HG03432 (cell line): ENCODE data around the gene SPNS3.

Experiments
- ATAC-seq: cut with Tn5 transposase; IDR thresholded peaks from one replicate; pipeline ENCODE4 v1.9.1; 2021; ENCODE audit warnings: mild to moderate bottlenecking, moderate library complexity; ENCODE audit not compliant: unreplicated experiment

SPNS3 gene

GRCh38 chr17:4525691-4526397 is 92.1 kb downstream of the SPNS3 start:
- no peak for ATAC-seq

GRCh38 chr17:4527134-4527533 is 93.4 kb downstream of the SPNS3 start:
- no peak for ATAC-seq

GRCh38 chr17:4527566-4528125 is 93.9 kb downstream of the SPNS3 start:
- no peak for ATAC-seq

DNA sequence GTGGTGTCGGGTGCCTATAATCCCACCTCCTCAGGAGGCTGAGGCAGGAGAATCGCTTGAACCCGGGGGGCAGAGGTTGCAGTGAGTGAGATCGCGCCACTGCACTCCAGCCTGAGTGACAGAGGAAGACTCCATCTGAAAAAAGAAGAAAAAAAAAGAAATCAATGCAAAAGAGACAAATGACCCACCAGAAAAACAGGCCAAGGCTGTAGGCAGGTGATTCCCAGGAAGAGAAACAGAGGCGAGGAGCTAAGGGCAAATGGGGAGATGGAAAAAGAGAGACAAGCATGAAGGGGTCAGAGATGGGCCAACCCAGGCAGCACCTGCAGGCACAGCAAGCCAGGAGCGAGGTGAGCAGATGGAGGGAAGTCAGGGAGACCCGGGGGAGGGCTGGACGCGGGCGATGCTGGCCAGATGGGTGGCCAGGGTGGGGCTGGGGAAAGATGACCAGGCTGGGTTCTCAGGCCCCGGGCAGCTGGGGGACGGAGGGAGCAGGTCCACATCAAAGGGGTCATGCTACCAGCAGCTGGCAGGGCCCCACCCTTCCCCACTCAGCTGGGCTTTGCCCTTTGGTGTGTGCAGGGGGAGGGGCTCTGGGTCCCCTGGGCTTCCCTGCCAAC is 95.9 kb downstream of the SPNS3 start:
- ATAC-seq, result no peak

DNA sequence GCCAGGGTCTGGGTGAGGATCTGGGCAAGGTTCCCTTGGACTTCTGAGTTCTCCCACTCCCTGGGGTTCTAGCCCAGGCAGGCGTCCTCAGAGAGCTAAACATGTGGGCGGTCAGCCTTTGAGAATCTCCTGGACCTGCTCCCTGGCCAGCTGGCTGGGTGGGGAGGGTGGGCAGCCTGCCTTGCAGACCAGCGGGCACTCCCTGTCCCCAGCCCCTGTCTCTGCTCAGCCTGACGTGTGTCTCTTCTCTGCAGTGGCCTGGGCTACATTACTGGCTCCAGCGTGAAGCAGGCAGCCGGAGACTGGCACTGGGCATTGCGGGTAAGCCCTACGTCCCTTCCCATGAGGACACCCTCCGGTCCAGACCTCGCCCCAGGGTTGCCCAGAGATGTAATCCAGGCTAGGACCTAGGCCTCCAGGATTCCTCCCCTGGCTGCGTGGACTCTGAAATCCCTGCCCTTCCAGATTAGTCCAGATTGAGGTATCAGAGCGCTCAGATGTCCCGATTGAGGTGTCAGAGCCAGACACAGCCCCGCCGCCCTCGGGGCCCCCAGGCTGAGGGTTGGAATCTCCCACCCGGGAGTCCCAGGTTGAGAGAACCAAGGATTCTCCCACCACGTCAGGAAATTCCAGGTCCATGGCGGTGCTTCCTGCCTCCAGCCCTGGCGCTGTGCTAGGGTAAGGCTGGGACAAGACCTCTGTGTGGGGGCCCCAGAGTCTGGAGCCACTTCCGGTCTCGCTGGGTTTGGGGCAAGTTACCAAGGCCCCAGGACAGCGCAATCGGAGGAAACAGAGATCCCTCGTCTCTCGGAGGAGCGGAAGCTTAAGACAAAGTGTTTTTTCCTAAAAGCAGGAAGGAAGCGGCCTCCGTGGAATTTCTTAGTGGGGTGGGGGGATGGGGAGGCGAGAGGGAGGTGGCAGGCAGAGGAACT is 97.3 kb downstream of the SPNS3 start:
- no peak for ATAC-seq

DNA sequence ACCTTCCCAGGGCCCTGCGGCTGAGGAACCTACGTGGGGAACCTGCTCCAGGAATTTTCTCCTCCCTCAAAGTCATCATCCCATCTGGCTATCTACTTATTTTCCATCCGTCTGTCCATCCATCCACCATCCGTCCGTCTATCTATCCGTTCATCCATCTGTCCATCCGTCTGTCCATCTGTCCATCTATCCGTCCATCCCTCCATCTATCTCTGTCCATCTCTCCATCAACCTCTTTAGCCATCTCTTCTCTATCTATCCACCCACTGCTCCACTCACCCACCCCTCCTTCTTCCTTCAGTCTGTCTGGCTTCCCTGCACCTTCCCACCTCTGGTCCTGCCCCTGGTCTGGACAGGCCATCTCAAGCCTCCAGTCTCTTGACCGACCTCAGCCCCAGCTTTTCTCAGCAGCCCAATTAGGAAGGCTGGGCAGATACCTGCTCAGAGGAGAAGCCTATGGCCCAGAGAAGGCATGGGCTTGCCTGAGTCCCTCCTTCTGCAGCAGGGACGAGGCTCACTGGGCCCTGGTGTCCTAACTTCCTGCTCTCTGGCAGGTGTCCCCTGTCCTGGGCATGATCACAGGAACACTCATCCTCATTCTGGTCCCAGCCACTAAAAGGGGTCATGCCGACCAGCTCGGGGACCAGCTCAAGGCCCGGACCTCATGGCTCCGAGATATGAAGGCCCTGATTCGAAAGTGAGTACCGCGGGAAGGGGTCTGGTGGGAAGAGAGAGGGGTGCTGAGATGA is 98.4 kb downstream of the SPNS3 start:
- ATAC-seq, result no peak

DNA sequence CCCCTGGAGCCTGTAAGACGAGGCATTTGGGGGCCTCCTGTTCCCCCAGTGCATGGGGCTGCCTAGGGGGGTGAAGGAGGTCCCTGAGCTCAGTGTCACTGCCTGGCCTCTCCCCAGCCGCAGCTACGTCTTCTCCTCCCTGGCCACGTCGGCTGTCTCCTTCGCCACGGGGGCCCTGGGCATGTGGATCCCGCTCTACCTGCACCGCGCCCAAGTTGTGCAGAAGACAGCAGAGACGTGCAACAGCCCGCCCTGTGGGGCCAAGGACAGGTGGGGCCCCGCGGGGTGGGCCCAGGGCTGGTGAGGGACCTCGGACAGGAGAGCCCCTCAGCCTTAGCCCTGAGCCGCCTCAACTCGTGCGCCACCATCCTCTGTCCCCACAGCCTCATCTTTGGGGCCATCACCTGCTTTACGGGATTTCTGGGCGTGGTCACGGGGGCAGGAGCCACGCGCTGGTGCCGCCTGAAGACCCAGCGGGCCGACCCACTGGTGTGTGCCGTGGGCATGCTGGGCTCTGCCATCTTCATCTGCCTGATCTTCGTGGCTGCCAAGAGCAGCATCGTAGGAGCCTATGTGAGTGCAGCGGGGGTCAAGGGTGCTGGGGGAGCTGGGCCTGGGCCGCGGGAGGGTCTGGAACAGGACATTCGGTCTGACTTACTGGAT is 99.3 kb downstream of the SPNS3 start:
- no peak for ATAC-seq

DNA sequence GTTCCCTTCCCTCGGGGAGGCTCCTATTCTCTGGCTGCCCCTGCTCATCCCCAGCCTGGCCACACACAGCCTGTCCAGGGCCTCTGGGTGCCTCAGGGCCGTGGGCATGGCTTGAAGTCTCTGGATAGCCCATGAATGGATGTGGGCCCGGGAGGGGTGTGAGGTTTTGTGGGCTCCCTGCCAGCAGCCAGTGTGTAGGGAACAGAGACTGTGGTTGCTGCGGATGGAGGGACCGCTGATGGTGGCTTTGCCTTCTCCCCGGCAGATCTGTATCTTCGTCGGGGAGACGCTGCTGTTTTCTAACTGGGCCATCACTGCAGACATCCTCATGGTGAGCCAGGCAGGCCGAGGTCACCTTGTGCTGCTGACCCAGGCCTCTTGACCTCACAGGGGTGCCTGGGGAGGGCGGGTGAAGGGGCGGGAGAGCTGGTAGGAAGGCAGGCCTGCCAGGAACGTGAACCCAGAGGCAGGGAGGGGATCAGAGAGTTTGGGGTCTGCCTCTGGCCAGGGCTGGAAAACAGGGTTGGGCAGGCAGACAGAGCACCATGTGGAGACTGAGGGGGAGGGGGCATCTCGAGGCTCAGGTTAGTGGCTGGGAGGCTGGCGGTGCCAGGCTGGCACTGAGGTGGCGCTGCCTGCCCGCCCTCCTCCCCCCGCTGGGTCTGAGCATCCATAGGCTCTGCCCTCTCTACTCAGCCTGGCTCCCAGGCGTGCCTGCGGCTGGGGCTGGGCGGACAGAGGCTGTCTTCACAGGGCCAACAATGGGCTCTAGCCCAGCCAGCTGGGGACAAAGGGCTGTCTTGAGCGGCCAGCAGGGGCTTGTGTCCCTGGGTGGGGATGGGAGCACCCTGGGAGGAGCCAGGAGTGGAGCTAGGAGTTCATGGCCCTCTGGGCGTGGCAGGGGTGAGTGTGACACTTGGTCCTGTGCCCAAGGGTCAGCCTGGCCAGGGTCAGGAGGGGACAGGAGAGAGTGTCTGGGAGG is 100.1 kb downstream of the SPNS3 start:
- ATAC-seq, result no peak

DNA sequence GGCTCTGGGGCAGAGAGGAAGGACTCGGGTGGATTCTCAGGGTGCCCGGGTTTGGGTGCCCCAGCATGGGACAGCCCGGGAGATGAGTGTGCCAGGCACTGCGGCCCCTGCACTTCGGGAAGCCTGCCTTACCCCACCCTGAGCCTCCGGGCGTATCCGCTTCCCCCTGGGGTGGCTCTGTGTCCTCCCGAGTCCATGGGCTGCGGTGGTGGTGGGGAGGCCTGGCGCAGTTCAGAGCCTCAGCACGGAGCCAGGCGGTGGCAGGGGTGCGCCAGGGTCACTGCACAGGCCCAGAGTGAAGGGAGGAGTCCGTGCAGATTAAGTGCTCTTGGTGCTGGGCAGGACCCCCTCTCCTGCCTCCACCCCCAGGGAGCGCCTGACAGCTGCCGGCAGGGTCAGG is 100.8 kb downstream of the SPNS3 start:
- no peak for ATAC-seq

- ATAC-seq, result no peak
Observed at GRCh38 chr17:4534928-4535666, 101.4 kb downstream of the SPNS3 start.

GRCh38 chr17:4535667-4536258 is 102.0 kb downstream of the SPNS3 start:
- no peak for ATAC-seq

DNA sequence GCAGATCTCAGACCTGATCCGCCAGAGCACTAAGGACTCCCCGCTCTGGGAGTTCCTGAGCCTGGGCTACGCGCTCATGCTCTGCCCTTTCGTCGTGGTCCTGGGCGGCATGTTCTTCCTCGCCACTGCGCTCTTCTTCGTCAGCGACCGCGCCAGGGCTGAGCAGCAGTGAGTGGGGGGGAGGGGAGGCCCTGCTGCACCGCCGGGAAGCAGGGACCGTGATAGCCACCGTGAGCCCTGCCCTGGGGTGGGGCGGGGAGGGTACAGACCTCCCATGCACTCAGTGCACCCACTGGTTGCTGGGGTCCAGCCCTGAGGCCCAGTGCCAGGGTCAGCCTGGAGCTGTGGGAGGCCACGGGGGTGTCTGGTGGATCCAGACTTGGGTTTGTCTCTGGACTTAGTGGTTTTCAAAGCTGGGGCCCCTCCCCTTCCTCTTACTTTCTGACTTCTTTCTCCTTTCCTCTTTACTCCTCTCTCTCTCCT is 102.6 kb downstream of the SPNS3 start:
- ATAC-seq, result no peak

DNA sequence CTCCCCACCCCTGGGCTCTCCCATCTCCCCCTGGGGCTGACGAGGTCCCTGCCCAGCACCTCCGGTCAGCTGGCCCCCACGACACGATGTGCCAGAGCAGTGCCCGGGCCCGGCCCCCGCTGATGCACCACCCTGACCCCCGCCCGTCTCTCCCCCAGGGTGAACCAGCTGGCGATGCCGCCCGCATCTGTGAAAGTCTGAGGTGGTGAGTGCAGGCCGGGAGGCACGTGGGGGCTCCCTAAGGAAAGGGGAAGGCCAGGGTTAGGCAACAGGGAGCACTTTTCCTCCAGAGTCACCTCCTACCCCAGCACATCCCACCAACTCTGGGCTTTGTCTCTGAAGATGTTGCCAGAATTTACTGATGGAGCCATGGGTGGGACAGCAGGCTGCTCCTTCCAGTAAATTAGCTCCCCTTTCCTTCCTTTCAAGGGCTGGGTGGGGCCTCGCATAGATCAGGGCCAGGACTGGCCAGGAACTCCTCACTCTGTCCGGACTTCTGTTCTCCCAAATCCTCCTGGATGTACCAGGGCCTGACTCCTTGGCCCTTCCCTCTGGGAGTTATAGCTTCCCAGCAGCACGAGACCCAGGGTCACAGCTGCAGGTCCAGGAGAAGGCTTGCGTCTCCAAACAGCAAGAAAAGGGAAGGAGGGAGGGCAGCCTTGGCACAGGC is 103.1 kb downstream of the SPNS3 start:
- ATAC-seq, result no peak
